ENCODE measurements around the gene PRMT3.
"Not testable (repeated sequence)": the region's sequence is repeated elsewhere in the genome, so short reads cannot be mapped to it uniquely, and the experiment has no call there.

Gene PRMT3

GRCh38 chr11:20374741-20375300 is 12.7 kb upstream of the PRMT3 start:
- no peak for DNase-seq

DNA sequence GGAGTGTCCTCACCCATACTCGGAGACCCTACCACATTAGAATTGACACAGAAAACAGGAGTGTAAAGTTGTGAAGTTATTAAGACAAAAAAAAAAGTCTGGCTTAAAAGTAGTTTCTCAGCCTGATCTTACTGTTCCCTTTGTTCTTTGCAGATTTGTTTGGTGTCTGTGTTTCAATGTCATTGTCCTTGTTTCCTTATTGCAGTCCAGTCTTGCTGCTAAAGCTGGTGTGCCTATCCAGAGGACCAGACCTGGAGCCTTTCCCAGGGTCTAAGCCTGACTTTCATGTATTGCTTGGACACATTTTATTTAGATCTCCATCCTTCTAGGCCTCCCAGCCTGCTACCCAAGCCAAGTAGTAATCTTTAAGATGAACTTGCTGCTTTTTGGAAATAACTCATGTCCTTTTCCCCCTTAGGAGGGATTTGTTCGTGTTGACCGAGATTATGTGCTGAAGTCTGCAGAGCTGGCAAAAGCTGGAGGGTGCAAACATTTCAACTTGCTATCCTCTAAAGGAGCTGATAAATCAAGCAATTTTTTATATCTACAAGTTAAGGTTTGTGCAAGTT is 11.3 kb upstream of the PRMT3 start:
- no peak for DNase-seq

DNA sequence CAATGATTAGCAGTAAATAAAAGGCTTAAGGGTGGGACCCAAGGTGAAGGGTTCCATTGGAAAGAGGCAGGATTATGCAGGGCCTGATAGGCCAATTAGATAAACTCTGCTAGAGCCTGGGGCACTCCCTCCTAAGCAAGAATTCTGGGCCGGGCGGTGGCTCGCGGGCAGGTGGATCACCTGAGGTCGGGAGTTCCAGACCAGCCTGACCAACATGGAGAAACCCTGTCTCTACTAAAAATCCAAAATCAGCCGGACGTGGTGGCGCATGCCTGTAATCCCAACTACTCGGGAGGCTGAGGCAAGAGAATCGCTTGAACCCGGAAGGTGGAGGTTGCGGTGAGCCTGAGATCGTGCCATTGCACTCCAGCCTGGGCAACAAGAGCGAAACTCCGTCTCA is 1.5 kb upstream of the PRMT3 start:
- not testable (repeated sequence) for DNase-seq

DNA sequence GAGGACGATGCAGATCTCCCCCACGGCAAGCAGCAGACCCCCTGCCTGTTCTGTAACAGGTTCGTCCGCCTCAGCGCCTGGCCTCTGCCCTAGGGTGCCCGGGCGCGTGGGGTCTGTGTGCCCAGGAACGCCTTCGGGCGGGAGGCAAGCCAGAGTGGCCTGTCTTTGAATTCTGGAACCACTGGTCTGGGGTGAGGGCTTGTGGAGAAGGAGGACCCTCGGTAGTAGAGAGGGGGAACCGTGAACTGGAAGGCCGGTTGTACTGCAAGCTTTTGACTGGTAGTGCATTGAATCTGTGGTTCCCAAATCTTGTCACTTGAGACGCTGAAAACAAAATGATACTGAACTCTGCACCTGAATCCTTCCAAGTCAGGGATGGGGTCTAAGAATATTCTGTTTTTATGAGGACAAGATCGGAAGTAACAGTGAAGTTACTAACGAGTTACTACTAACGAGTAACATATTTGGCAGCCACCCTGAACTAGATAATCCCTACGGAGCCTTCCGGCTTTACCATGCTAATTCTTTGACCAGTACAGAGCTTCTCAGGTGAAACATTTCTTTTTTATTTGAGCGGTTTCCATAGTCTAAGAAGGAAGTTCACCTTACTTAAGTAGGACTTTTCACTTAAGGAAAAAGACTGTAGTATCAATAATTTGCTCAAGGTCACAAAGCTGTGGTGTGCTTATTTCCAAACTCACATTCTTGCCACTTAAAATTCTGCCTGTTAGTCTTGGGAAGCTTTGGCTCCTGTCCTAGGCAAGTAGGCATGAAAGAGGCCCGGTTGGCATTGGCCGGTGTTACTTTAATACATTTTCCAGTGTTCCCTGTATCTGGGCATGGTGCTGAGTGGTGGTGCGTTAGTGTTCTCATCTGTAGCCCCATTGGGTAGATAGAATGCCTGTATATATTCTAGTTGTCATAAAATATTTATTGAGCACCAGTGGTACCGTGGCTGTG is 860 bp downstream of the PRMT3 start:
- no peak for DNase-seq

GRCh38 chr11:20397281-20397680 is 9.8 kb downstream of the PRMT3 start:
- DNase-seq, result peak; percentile 68

GRCh38 chr11:20399498-20399897 is 12.0 kb downstream of the PRMT3 start:
- no peak for DNase-seq

- no peak for DNase-seq
Measured at GRCh38 chr11:20403059-20403458, 15.5 kb downstream of the PRMT3 start.

DNA sequence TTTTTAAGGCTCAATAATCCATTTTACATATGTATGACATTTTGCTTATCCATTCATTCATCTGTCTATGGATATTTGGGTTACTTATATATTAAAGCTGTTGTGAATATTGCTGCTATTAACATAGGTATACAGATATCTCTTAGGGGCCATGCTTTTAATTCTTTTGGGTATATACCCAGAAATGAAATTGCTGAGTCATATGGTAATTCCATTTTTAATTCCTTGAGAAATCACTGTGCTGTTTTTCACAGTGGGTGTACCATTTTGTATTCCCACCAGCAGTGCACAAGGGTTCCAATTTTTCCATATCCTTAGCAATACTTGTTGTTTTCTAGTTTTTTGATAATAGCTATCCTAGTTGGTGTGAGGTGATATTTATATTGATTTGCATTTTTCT is 19.0 kb downstream of the PRMT3 start:
- no peak for DNase-seq

GRCh38 chr11:20407344-20407743 is 19.8 kb downstream of the PRMT3 start:
- no peak for DNase-seq

DNA sequence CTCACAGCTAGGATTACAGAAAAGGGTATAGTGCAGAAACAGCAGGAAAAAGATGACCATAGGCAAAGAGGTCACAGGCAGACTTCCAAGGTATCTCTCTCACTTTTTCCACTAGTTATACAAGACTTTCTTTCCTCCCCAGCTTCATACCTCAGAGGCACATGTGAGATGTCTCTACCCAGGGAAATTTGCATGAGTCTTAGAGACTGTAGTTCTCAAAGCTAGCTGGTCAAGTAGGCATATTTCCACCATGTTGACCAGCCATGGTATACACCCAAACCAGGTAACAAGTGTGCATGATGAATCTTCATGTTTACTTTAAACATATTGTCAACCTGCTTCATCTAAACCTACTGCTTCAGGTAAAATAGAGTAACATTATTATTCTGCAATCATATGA is 27.9 kb downstream of the PRMT3 start:
- no peak for DNase-seq

- no peak for DNase-seq
Measured at GRCh38 chr11:20417771-20418170, 30.3 kb downstream of the PRMT3 start.

DNA sequence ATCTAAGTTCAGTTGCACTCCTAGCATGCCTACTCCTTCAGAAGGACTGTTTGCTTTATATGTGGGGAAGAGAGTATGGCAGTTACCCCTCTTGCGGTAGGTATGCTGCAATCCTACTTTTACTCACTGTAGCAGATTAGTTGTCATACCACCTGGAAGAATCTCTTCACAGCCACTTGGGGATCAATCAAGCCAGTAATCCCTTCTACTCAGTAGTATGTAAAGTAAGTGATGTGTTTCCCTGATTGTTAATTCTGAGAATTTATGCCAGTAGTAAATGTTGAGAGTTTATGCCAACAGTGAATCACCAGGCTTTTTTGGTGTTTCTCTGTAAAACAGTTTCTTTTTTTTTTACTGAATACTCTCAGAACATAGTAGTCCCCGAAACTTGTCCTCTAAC is 34.4 kb downstream of the PRMT3 start:
- DNase-seq, result no peak

GRCh38 chr11:20429216-20429615 is 41.7 kb downstream of the PRMT3 start:
- no peak for DNase-seq

DNA sequence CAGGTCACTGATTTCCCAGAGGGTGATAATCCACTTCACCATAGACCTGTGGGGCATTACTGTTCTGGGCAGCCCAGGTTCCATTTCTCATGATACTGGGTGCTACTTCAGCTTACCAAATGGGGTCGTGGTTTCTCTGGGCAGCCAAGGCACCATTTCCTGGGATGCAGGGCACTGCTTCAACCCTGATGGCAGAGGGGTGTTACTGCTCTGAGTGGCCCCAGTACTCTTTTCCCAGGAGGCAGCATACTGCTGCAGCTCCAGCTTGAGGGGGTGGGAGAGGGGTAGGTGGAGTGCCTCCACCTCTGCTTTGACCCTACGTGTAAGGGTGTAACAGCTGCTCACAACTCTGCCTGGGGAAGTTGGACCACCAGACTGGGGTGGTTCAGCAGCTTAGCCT is 51.1 kb downstream of the PRMT3 start:
- no peak for DNase-seq

GRCh38 chr11:20443596-20443995 is 56.1 kb downstream of the PRMT3 start:
- no peak for DNase-seq

DNA sequence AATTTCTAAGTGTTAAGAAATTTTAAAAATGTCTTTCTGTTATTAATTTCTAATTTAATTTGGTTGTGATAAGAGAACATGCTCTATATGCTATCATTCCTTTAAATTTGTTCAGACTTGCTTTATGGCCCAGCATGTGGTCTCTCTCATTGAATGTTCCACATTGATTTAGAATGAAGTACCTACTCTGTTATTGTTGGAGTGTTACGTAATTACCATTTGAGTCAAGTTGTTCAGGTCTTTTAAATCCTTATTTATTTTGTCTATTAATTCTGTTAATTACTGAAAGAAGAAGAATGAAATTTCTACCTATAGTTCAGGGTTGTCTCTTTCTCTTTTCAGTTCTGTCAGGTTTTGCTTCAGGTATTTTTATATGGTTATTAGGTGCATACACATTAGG is 57.0 kb downstream of the PRMT3 start:
- no peak for DNase-seq

GRCh38 chr11:20448834-20449233 is 61.3 kb downstream of the PRMT3 start:
- DNase-seq, result no peak

DNA sequence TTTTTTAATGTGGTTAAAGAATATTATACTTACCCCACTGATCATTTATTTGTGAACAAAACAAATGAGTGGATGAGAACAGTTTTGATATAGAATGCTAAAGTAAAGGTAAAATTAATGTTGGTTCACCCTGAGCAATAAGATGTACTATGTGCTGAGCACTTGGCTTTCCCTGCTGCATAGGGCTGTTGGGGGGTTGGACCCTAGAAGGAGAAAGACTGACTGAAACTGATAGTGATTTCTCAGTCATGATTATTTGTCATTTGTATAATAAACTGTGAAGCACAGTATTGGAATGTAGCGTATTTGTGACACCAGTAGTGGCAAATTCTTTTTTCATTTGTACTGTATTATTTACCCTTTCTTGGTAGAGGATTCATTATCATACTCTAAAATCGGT is 63.3 kb downstream of the PRMT3 start:
- no peak for DNase-seq

DNA sequence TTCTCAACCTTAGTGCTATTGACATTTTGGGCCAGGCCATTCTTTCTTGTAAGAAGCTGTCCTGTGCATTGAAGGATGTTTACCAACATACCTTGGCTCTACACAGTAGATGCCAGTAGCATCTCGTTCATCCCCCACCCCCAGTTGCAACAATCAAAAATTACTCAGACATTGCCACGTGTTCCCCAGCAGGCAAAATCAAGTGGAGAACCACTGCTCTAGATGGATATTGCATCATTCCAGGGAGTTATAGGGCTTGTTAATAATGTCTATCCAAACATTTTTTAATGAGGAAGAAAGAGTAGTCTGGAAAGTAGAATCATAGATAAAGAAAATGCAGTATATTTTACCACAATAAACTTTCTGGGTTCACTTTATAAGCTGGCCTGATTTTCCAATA is 64.1 kb downstream of the PRMT3 start:
- DNase-seq, result no peak

GRCh38 chr11:20452585-20452984 is 65.1 kb downstream of the PRMT3 start:
- no peak for DNase-seq

GRCh38 chr11:20453657-20454316 is 66.3 kb downstream of the PRMT3 start:
- DNase-seq, result no peak

- no peak for DNase-seq
Measured at GRCh38 chr11:20457001-20457799, 69.7 kb downstream of the PRMT3 start.

Data from NCI-H2029 treated with DMSO at 0.1 percent for 48 hours (cell line).